GM12801 (cell line): Measurements from ENCODE around the gene ZNF584.

ENCODE experiments used
- CTCF ChIP-seq: IDR thresholded peaks from one replicate; pipeline ENCODE4 v1.5.1; 2011; ENCODE audit warnings: control low read depth; ENCODE audit not compliant: insufficient read length; ENCODE audit errors: extremely low read depth

The ZNF584 gene

DNA sequence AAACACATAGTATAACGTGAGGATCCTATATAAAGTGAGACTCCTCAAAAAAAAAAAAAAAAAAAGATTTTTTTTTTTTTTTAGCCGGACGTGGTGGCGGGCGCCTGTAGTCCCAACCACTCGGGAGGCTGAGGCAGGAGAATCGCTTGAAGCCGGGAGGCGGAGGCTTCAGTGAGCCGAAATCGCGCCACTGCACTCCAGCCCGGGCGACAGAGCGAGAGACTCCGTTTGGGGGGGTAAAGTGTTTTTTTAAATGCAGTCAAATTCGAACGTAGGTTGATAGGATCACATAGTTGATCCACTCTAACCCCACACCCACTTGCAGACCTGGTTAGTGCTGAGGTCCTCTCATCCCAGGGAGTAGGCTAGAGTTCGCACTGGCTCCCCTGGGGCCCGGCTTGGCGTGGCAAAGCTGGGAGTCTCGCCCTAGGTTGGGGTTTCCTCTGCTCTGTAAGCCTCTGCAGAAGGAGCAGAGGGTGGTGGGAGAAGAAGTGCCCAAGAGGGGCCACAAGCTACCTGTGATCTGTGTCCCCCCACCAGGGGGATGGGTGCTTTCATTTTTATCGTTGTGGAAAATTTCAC, 6.5 kb upstream of the ZNF584 start:
- no peak for TF ChIP-seq CTCF

GRCh38 chr19:58406818-58407657, 1.4 kb upstream of the ZNF584 start:
- no peak for TF ChIP-seq CTCF

DNA sequence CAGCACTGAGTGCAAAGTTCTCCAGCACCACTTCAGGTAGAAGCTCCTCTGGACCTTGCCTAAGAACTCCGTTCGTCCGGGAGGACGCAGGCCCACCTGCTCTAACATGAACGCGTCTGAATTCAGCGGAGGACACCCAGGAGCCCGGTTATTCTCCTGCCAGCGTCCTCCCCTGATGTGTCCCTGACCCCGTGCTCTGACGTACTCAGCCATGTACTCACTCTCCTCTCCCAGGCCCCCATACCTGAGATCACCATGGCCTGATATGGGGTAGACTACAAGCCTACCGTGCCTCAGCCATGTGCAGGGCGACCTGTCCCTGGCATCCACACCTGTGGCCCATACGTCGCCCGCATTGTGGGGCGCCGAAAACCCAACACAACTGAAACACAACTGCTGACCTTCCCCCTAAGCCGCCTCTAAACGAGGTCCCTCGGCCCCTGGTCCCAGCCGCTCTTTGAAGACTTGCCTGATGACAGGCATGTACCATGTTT, 744 bp upstream of the ZNF584 start:
- no peak for TF ChIP-seq CTCF

GRCh38 chr19:58409010-58409790, 751 bp downstream of the ZNF584 start:
- TF ChIP-seq CTCF: no peak

DNA sequence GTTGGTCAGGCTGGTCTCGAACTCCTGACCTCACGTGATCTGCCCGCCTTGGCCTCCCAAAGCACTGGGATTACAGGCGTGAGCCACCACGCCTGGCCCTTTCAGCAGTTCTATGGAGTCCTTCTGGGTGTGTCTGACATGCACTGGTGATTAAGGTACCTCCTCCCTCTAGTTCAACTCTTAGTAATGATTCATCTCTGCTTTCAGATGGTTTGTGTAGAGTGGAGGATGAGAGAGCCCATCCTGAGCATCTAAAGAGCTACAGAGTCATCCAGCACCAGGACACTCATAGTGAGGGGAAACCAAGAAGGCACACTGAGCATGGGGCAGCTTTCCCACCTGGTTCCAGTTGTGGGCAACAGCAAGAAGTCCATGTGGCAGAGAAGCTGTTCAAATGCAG, 8.2 kb downstream of the ZNF584 start:
- TF ChIP-seq CTCF: no peak

GRCh38 chr19:58417071-58417470, 8.6 kb downstream of the ZNF584 start:
- TF ChIP-seq CTCF: no peak

DNA sequence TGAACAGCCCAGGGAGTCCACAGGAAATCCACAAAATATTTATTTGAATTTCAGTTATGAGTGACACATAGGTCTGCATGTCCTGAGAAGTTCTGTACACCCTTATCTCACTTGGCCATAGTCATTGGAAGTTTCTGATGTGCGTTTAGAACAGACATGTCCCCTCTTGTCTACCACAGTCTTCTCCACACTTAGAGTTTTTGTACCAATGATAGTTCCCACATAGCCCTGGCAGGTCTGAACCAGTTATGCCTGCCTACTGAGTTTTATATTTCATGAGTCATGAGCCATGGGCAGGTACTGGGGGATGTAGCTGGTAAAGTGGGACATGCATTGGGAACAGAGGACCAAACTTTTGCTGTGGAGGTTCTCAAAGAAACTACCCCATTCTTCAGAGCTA, 20.2 kb downstream of the ZNF584 start:
- no peak for TF ChIP-seq CTCF
